D341Med (cell line): ENCODE data around the gene ZNF683.
"Not testable (repeated sequence)": the region's sequence is repeated elsewhere in the genome, so short reads cannot be mapped to it uniquely, and the experiment has no call there.

ENCODE experiments used
- DNase-seq: peaks from one replicate; pipeline ENCODE4 v3.0.0; 2012; ENCODE audit warnings: low spot score

The ZNF683 gene

GRCh38 chr1:26372611-26373010 lies at the start of gene ZNF683:
TSS of gene ZNF683 (minus strand) at chr1:26372750. CDS start at chr1:26368571, 4,179 bp downstream.
- DNase-seq, result not testable (repeated sequence)

DNA sequence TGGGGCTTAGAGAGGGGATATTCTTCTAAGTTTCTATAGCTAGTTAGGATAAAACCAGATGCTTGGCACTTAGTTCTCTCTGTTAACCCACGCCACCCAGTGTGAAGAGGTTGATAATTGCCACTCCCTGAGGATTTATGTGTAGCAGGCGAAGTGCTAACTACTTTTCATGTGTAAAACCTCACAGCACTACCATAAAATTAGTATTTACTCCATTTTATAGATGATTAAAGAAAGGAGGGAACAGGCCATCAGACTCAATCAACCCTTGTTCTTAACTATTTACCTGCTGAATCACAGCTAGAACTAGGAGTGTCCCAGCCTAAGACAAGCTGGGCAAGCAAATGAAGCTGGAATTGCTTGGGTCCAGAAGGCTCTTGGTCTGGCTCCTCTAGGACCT lies 46.9 kb upstream of the ZNF683 start:
- no peak for DNase-seq

GRCh38 chr1:26418865-26419349 lies 46.4 kb upstream of the ZNF683 start:
- no peak for DNase-seq

DNA sequence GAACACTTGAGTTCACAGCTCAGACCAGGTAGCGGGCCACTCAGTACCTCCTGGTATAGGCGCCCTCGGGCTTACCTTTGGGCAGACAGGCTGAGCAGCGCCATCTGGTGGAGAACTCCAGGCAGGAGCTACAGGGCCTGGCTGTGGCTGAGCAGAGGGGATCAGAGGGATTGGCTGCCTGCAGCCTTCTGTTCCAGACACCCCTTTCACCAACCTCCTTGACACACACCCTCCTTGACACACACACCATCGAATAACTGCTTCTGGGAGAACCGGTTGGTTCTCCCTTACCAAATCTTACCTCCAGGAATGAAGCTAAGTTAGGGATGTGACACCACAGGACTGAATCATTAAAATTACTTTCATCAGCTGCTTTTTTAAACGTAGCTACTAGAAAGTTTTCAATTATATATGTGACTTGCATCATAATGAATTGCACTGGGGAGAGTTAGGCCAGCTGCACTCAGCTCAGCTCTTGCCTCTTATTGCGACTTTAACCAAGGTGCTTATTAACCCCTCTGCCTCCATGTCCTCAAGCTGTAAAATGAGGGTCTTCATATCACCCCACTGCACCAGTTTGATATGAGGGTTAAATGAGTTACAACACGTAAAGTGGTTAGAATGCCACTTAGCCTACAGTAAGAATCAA lies 44.7 kb upstream of the ZNF683 start:
- peak; percentile 88 for DNase-seq

DNA sequence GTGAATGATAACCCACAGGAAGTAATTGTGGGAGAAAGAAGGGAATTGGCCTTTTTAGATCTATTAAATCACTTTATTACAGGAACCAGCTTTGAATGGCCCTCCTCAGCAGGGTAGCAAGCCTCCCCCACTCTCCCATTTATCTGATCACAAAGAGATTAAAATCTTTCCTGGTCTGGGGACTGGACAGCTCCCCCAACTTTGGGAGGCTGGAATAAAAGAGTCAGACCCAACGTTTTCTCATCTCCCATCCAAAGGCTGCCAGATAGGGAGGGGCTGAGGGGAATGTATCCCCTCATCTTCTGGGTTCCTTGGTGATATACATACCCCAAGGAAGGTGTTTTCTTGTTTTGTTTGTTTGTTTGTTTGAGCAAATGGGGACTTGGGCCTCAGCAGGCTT lies 40.5 kb upstream of the ZNF683 start:
- no peak for DNase-seq

DNA sequence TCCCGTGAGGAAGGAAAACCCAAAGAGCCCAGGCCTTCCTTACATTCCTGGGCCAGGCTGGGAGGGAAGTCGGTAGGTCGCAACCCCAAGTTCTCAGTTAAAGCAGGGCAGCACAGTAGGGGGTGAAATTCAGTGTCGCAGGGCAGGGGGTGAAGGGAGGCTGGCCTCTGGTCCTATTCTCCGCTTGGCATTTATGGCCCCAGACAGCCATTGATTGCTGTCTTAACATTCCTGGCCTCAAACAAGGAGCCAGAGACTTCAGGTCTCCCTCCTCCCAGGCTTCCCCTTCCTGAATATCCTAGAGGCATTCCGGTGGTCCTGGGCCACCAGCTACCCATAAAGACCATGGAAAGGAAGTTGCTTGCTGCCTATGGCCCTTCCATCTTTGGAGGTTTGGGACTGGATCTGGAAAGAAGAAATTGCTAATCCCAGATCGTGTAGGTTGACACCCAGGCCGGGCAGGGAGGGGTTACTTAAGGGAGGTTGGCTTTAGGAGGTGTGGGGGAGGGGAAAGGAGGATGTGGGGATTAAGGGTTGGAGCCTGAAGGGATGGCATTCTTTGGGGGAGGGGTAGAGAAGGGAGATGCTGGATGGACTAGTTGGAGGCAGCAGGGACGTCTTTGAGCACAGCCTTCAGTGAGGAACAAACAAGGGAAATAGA lies 39.8 kb upstream of the ZNF683 start:
- no peak for DNase-seq

GRCh38 chr1:26411624-26412074 lies 39.1 kb upstream of the ZNF683 start:
- no peak for DNase-seq

- no peak for DNase-seq
Observed at GRCh38 chr1:26410706-26411623, 38.4 kb upstream of the ZNF683 start, which contains the start of gene LIN28A. TSS of gene LIN28A (plus strand) at chr1:26410817. CDS start at chr1:26410892, 75 bp downstream.

GRCh38 chr1:26409191-26409807 lies 36.7 kb upstream of the ZNF683 start:
- DNase-seq, result no peak

DNA sequence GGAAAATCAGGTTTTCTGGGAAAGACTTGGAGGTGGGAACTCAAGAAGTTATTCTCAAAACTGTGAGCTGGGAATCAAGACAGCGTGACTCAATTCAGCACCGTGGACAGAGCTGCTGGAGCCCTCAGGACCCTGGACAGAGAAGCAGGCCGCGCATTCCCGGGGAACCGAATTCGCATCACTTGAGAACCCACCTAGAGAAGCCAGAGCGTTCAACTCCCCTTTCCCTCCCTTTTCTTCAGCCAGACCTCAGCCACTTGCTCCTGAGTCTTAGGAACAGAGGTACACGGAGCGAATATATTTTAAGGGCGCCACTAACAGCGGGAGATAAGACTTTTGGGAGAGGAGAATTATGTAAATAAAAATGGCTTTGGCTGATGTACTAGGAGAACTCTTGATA lies 36.1 kb upstream of the ZNF683 start:
- no peak for DNase-seq

DNA sequence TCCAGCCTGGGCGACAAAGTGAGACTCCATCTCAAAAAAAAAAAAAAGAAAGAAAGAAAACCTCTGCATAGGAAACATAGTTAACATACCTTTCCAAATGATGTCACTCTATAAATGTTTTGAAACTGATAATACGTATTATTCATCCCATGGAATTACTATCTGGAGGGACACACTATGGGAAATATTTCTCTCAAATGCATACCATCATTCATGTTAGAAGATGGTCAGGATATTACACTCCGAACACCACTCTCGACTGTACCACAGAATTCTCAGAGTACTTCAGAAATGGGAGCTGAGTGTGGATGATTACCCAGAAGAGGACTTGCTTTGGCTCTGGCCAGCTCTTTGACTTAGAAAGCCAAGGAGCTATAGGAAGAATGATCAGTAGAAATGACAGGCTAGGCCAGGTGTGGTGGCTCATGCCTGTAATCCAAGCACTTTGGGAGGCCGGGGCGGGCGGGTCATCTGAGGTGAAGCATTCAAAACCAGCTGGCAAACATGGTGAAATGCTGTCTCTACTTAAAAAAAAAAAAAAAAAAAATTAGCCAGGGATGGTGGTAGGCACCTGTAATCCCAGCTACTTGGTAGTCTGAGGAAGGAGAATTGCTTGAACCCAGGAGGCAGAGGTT lies 32.8 kb upstream of the ZNF683 start:
- DNase-seq, result no peak

GRCh38 chr1:26404641-26405040 lies 32.1 kb upstream of the ZNF683 start:
- DNase-seq, result no peak

DNA sequence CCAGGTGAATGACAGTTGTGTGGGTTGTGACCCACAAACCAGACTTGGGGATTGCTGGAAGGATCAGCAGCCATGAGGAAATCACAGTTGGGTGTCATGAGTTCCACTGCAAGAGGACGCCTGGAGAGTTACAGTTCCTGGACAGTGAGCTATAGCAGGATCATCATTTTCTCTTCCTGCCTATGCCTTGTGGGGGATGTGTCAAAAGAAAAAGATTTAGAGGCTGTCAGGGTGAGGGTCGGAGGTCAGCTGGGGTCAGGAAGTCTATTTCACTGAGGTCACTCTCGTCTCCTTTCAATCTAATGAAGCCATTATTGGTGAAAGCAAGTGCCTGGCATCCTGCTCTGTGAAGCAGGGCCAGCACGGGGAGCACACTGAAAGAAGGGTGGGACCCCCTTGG lies 31.1 kb upstream of the ZNF683 start:
- DNase-seq, result no peak

- DNase-seq, result no peak
Observed at GRCh38 chr1:26401891-26402290, 29.3 kb upstream of the ZNF683 start.

DNA sequence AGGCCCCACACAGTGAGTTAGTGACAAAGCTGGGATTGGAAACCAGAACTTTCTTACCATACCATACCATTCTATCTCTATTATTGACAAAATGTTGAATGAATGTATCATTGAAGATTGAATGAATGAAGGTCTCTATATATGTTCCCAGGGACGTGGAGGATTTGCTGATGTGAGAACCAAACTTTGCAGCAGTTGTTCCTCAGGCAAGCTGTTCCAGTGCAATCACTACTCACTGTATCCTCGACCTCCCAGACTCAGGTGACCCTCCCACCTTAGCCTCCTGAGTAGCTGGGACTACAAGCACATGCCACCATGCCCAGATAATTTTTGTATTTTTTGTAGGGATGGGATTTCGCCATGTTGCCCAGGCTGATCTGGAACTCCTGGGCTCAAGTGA lies 26.5 kb upstream of the ZNF683 start:
- no peak for DNase-seq

DNA sequence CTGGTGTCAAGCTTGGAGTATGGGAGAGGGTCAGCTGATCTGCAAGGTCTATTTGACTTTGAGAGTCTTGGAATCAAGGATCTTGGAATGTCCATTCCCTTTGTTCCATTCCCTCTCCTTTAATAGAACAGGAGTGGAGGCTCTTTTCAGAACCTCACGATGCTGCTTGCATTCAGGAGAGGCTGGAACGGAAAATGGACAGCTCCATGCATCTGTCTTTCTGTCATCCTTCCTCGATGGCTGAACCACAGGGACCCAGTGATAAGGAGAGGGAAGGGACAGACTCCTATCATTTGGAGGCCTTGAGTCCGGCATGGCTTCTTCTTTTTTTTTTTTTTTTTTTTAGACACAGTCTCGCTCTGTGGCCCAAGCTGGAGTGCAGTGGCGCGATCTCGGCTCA lies 23.2 kb upstream of the ZNF683 start:
- DNase-seq, result no peak

GRCh38 chr1:26391450-26391849 lies 18.9 kb upstream of the ZNF683 start:
- no peak for DNase-seq

DNA sequence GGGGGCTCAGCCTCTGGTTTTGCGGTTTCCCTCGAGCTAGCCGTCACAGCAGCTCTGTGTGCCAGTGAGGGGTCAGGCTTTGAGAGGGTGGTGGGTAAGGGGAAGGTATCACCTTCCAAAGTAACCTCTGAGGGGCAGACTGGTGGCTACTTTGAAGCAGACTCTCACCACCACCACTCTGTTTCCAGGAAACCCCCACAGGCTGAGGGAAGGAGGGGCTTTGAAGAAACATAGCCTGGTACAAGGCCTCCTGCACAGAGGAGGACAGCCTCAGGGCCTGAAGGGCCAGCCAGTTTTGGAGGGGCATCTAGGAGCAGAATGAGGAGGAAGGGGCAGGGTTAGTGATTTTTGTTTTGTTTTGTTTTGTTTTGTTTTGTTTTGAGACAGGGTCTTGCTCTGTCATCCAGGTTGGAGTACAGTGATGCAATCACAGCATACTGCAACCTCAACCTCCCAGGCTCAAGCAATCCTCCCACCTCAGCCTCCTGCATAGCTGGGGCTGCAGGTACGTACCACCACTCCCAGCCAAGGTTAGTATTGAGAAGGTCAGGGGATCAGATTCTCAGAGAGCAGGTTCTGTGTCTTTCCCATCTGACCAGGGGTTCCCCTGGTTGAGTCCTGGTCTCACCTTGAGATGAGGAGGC lies 17.2 kb upstream of the ZNF683 start:
- no peak for DNase-seq

DNA sequence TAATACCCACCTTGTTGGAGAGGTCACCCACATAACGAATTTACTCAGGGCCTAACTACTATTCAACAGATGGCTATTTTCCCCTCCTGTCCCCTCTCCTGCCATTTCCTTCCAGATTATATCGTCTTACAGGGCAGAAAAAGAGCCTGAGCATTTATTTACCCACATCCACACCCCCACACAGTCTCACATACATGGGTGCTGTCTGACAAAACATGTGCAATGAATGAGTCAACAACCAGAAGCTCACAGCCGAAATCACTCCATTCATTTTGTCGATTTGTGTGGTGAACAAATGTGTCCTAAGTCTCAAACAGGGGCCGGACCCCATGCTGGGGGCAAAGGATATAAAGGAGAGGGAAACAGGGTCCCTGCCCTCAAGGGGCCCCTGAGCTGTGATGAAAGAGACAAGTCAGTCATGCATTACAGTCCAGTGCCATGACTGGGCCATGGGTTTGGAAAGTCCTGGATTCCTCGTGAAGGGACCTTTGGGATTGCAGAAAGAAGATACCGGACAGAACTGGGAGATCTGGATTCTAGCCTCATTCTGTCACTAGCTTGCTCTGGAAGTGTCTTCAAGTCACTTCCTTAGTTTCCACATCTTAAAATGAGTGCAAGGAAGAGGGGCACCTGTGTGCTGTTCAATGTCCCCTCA lies 16.4 kb upstream of the ZNF683 start:
- no peak for DNase-seq

DNA sequence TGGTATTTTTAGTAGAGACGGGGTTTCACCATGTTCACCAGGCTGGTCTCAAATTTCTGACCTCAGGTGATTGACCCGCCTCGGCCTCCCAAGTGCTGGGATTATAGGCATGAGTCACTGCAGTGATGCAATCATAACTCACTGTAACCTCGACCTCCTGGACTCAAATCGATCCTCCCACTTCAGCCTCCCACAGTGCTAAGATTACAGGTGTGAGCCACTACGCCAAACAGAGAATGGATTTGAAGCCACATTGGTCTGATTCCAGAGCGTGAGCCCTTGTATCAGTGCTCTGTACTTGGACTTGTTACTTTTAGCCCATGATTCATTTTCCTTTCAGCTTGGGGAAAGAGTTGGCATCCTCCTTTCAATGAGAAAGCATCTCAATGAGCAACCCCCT lies 14.9 kb upstream of the ZNF683 start:
- no peak for DNase-seq

DNA sequence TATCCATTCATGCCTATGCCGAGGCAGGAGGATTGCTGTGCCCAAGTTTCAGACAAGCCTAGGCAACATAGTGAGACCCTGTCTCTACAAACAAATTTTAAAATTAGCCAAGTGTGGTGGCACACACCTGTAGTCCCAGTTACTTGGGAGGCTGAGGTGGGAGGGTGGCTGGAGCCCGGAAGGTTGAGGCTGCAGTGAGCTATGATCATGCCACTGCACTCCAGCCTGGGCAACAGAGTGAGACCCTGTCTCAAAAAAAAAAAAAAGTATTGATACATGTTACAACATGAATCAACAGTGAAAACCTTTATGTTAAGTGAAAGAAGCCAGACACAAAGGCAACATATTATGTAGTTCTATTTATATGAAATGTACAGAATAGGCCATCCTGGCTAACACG lies 12.5 kb upstream of the ZNF683 start:
- not testable (repeated sequence) for DNase-seq
